RKO (cell line): ENCODE measurements around the gene TMC2.
A peak's percentile ranks its signal among the peaks of the same experiment; 100 is the strongest.

Experiments
- DNase-seq: peaks from one replicate; pipeline ENCODE4 v3.0.0-alpha.2; 2016; ENCODE audit warnings: low spot score

The TMC2 gene

GRCh38 chr20:2585811-2586210, 49.4 kb downstream of the TMC2 start:
- DNase-seq: peak; percentile 25

GRCh38 chr20:2593756-2594155, 57.4 kb downstream of the TMC2 start:
- no peak for DNase-seq

- DNase-seq: no peak
Observed at GRCh38 chr20:2595076-2595475, 58.7 kb downstream of the TMC2 start.

GRCh38 chr20:2596673-2597279, 60.4 kb downstream of the TMC2 start:
- DNase-seq: peak; percentile 15

- no peak for DNase-seq
Observed at GRCh38 chr20:2599288-2600006, 63.1 kb downstream of the TMC2 start.

GRCh38 chr20:2602046-2602735, 65.8 kb downstream of the TMC2 start:
- no peak for DNase-seq

- no peak for DNase-seq
Observed at GRCh38 chr20:2602746-2603145, 66.4 kb downstream of the TMC2 start.

DNA sequence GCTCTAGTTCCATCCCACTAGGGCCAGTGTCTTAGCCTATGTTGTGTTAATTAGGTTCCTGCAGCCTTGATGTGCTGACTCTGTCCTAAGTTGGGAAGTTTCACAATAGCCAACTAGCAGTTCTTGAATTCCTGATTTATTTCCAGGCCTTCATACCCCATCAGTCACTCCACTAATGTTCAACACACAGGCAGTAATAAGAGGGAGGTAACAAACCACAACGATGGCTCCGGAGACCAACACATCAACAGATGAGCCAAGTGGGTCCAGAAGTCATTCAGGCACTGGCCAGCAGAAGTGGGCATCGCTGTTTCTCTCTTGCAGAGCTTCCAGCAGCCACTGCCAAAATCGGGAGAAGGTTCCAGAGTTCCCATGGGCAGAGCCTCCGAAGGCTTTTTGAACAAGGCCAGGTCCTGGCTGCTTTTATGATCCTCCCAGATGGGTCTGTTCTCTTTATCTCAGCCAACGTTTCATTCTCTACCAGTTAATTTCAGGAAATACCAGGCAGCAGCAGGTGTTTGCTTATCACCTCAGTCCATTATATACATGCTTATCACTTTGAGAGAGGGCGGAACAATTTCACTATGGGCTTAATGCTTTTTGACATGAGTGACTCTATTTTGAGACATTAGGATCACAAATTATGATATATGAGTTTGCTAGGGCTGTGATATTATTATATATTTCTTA, 67.6 kb downstream of the TMC2 start:
- no peak for DNase-seq

DNA sequence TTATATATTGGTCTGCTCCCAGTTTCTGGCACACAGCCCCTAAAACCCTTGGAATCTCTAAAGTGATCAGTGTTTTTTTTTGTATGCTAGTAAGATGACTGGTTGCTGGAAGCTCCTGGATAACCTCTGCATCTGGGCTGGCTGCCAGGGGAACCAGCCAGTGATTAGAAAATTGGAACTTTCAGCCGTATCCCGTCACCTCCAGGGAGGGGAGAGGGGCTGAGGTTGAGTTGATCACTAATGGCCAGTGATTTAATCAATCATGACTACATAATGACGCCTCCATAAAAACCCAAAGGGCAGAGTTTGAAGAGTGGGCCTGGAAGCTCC, 68.1 kb downstream of the TMC2 start:
- no peak for DNase-seq

DNA sequence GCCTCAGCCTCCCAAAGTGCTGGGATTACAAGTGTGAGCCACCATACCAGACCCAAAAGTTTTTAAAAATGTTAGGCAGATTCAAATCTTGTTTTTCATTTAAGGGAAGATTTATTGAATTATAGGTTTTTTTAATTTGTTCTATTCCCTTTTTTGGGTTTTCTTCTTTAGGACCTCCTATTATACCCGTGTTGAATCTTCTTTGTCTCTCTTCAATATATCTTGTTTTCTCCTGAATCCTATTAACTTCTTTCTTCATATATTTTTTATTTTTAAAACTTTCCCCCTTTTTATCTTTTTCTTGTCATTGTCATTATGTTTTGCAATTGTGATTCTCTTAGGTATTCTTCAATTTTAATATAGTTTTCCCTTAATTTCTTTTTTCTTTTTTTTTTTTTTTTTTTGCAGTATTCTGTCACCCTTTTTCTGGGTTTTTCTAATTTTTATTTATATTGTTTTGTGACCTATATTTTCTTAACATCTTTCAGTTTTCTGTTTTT, 70.2 kb downstream of the TMC2 start:
- DNase-seq: no peak

DNA sequence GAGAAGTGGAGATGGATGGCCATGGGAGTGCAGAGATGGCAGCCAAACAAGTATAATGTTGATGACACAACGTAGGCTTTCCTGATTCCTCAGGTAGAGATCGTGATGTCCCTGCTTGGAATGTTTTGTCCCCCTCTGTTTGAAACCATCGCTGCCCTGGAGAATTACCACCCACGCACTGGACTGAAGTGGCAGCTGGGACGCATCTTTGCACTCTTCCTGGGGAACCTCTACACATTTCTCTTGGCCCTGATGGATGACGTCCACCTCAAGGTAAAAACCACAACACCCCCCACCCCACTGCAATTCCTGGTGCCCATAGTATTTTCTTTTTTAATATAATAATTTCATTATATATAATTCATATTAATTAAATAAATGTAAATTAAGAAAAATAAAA, 74.0 kb downstream of the TMC2 start:
- DNase-seq: no peak

DNA sequence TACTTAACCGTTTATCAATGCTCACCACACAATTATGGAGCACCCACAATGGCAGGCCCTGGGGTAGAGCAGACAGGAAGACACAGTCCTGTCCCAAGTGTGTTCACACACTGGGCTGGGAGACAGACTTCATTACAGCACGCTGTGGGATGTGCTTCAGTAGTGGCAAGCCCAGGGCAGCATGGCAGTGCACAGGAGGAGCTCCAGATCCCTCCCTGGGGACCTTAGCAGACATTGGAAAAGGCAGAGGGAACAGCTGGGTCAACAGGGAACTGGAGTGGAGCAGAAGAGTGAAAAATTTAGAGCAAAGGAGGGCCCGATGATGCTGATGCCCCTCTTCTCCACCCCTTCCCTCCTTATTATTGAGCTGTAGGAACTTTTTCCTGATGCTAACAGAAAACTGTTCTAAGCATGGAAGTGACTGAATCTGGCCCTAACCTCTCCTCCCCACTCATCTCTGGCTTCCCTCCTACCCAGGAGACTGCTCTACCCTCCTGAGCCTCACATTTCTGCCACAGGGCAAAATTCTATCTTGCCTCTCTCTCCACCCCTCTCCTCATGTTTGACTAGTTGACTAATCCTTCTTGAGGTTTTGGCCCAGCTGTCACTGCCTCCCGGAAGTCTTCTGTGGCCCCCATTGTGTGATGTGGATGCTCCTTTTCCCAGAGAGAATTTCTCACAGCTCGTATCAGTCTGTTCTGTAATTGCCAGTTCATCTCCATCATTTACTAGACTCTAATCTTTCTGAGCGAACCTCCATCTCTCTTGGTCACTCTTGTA, 74.8 kb downstream of the TMC2 start:
- no peak for DNase-seq

DNA sequence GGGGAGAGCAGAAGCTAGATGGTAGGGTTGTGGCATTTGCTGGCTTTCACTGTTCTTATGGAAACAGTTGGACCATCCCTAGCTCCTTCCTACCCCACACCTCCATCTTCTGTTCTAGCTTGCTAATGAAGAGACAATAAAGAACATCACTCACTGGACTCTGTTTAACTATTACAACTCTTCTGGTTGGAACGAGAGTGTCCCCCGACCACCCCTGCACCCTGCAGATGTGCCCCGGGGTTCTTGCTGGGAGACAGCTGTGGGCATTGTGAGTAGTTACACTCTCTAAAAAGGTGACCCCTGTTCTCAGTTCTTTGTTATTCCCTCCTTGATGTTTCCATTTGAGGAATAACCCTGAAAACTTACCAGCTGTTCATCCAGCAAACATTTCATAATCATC, 75.7 kb downstream of the TMC2 start:
- DNase-seq: no peak

- no peak for DNase-seq
Observed at GRCh38 chr20:2616634-2617033, 80.3 kb downstream of the TMC2 start.

- no peak for DNase-seq
Observed at GRCh38 chr20:2617099-2617714, 80.8 kb downstream of the TMC2 start.

GRCh38 chr20:2618815-2619214, 82.4 kb downstream of the TMC2 start:
- DNase-seq: no peak

DNA sequence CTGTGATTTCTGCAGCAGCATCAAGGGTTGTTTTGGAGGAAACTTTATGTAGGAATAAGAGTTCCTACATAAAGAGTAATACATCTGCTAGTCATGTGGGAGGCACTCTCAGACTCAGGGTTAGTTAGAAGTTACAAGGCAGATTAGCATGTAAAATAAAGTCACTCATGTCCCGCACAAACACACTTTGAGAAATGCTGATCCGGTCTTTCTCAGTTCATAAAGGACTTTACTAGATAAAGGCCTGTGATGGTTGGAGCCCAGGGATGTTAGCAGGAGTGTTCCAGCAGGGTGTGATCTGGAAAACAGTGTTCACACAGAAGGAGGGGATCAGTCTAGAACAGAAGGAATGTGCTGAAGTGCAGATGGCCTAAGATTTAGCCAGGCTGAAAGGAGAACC, 83.0 kb downstream of the TMC2 start:
- DNase-seq: no peak

GRCh38 chr20:2619961-2620595, 83.7 kb downstream of the TMC2 start:
- peak; percentile 86 for DNase-seq

- DNase-seq: no peak
Observed at GRCh38 chr20:2624190-2624589, 87.8 kb downstream of the TMC2 start.

- DNase-seq: no peak
Observed at GRCh38 chr20:2625062-2625461, 88.7 kb downstream of the TMC2 start.
